ENCODE data around the gene NPAS4. TPM values are rescaled to one million over a fixed set of nuclear protein-coding genes. Genes with fewer than 3 reads are reported as not detected.

NPAS4 gene
- total and polyA plus RNA-seq, 11 donors, result 0.04 to 0.75 TPM; not detected in 9

DNA sequence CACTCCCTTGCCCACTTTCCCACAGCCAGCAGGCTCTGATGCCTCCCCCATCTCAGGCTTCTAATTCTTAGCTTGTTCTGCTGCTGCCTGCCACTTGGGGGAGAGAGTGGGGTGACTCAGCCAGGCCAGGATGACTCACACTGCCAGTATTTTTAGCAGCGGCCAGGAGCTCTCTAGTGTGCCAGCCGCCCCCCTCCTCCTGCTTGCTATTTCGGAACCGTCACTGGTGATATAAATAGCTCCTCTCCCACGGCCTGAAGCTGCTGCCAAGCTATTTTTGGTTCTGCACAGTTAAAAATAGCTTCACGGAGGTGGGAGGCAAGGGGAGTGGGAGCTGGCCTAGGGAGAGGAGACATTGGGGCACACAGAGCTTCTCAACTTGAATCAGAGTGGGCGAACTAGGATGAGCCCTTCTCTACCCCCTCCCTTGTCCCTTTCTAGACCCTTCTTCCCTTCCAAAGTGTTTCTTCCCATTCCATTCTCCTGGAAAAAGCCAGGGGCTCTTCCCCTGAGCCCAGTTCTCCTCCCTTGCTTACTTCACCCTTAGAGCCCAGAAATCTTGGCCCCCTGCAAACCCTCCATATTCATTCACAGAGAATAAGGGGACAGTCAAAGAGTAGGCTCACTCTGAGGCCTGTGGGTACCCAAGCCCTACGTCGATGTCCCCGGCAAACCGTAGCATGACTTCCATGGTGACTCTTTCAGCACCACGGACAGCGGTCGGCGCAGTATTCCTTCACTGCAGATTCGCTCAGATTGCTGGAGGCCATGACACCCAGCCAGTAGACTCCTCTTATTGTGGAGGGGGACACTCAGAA is 2.5 kb upstream of the NPAS4 start:
- TF ChIP-seq CTCF (IDR thresholded peaks at IDR 0.05) (peak in 7 of 12 donors; percentile 39 to 58 (median 40)), POLR2A (IDR thresholded peaks at IDR 0.05) (no peak)
- DNase-seq, result peak; percentile 78 to 91 (median 83)
- peak; percentile 94 to 98 (median 94) for ATAC-seq
- H3K4me1 ChIP-seq, result peaks cover 0 to 53% (median 25%) of the 10 kb centered on the region in 12 donors
- H3K27ac ChIP-seq, result peak overlapping the region in 3 of 12 donors; percentile 35 to 72 (median 68)
- H3K27me3 ChIP-seq, result peaks cover 0 to 29% (median 3%) of the 10 kb centered on the region in 9 donors
- no peaks in the 10 kb centered on the region for H3K36me3 ChIP-seq
- no peak overlapping the region for H3K4me3 ChIP-seq
- intact Hi-C loops (cut with DNase I), result loop anchor here in 1 of 10 donors (10.0 kb wide), 1 partner anchor 416 kb away; no protein-coding TSS in a partner anchor
- no peaks in the 10 kb centered on the region for H3K9me3 ChIP-seq
- WGBS, 4 donors, result 4 to 9% (median 6%) methylated on average over 16 of the region's 16 CpGs

- intact Hi-C loops (cut with DNase I), result loop anchor here in 1 of 10 donors (10.0 kb wide), 1 partner anchor 416 kb away; no protein-coding TSS in a partner anchor
- H3K36me3 ChIP-seq, result no peaks in the 10 kb centered on the region
- no peak overlapping the region for H3K27ac ChIP-seq
- peaks cover 0 to 53% (median 25%) of the 10 kb centered on the region in 12 donors for H3K4me1 ChIP-seq
- no peak overlapping the region for H3K4me3 ChIP-seq
- peaks cover 0 to 29% (median 3%) of the 10 kb centered on the region in 9 donors for H3K27me3 ChIP-seq
- no peaks in the 10 kb centered on the region for H3K9me3 ChIP-seq
- no peak for DNase-seq
- TF ChIP-seq POLR2A (IDR thresholded peaks at IDR 0.05) (no peak), CTCF (IDR thresholded peaks at IDR 0.05) (no peak)
- 37 to 50% (median 47%) methylated on average over 3 of the region's 3 CpGs for WGBS, 4 donors
- ATAC-seq, result no peak
Observed at GRCh38 chr11:66418986-66419308, 1.9 kb upstream of the NPAS4 start.

DNA sequence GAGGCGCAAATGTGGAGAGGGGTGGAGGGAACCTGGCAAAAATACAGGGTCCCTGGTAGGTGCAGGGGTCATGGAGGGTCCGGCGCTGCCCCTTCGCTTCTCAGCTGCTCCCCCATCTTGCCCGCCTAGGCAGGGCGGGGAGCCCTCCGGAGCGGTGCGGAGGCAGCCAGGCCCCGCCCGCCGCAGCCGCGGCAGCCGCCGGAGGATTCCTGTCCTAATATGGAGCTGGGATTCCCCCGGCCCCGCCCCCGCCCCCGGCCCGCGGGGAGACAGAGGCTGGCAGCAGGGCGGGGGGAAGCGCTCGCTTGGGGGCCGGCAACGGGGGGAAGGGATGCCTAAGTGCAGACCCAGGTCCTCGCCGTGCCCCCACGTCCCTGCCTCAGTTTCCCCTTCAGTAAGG is 1.0 kb upstream of the NPAS4 start:
- TF ChIP-seq CTCF (IDR thresholded peaks at IDR 0.05), result no peak
- ATAC-seq (no peak), DNase-seq (no peak)
- Histone ChIP-seq H3K36me3 (no peaks in the 10 kb centered on the region), H3K27me3 (peaks cover 0 to 25% (median 3%) of the 10 kb centered on the region in 9 donors), H3K9me3 (no peaks in the 10 kb centered on the region), H3K4me3 (no peak overlapping the region), H3K4me1 (peaks cover 0 to 53% (median 25%) of the 10 kb centered on the region in 12 donors), H3K27ac (no peak overlapping the region)
- 3 to 5% (median 4%) methylated on average over 17 to 30 of the region's 30 CpGs for WGBS, 4 donors
- intact Hi-C loops (cut with DNase I), result loop anchor here in 1 of 10 donors (10.0 kb wide), 1 partner anchor 415 kb away; no protein-coding TSS in a partner anchor

- Histone ChIP-seq H3K36me3 (no peaks in the 10 kb centered on the region), H3K27ac (no peak overlapping the region), H3K27me3 (peaks cover 0 to 25% (median 3%) of the 10 kb centered on the region in 9 donors), H3K9me3 (no peaks in the 10 kb centered on the region), H3K4me3 (no peak overlapping the region), H3K4me1 (peaks cover 0 to 45% (median 25%) of the 10 kb centered on the region in 12 donors)
- intact Hi-C loops (cut with DNase I), result no loop called here
- 12 to 21% (median 15%) methylated on average over 31 to 38 of the region's 38 CpGs for WGBS, 4 donors
- peak; percentile 68 to 92 (median 88) for ATAC-seq
- no peak for TF ChIP-seq POLR2A (IDR thresholded peaks at IDR 0.05)
- no peak for TF ChIP-seq CTCF (IDR thresholded peaks at IDR 0.05)
- DNase-seq, result peak; percentile 90 to 94 (median 90)
Observed at GRCh38 chr11:66421492-66422205, 814 bp downstream of the NPAS4 start.

Data from heart left ventricle (tissue), 16 donors.